HS-5 (cell line): ENCODE measurements around the gene C15orf39.
A peak's percentile ranks its signal among the peaks of the same experiment; 100 is the strongest.
"Not testable (repeated sequence)": the region's sequence is repeated elsewhere in the genome, so short reads cannot be mapped to it uniquely, and the experiment has no call there.

ENCODE experiments used
- DNase-seq: peaks from one replicate; pipeline ENCODE4 v3.0.0-alpha.2; 2012; ENCODE audit warnings: low read depth

Gene C15orf39

GRCh38 chr15:75201616-75202250, at the start of gene C15orf39:
Gene C15orf39, plus strand, starts transcription at chr15:75201882. Its CDS starts 4,167 bp downstream, at chr15:75206049.
- DNase-seq: no peak

- DNase-seq: no peak
These were observed 49.2 kb upstream of the C15orf39 start for GRCh38 chr15:75152382-75153079.

GRCh38 chr15:75153087-75153486, 48.6 kb upstream of the C15orf39 start:
- no peak for DNase-seq

GRCh38 chr15:75153565-75154276, 48.0 kb upstream of the C15orf39 start:
- DNase-seq: no peak

GRCh38 chr15:75154461-75155062, 47.1 kb upstream of the C15orf39 start:
- DNase-seq: no peak

GRCh38 chr15:75156326-75157215, 45.1 kb upstream of the C15orf39 start:
- DNase-seq: no peak

GRCh38 chr15:75158402-75158801, 43.3 kb upstream of the C15orf39 start:
- DNase-seq: no peak

GRCh38 chr15:75159244-75159643, 42.4 kb upstream of the C15orf39 start:
- DNase-seq: no peak

GRCh38 chr15:75161106-75161916, 40.4 kb upstream of the C15orf39 start:
- no peak for DNase-seq

GRCh38 chr15:75161917-75162414, 39.7 kb upstream of the C15orf39 start:
- DNase-seq: no peak

- no peak for DNase-seq
These were observed 38.5 kb upstream of the C15orf39 start for GRCh38 chr15:75163150-75163564.

- DNase-seq: no peak
These were observed 36.9 kb upstream of the C15orf39 start for GRCh38 chr15:75164625-75165350.

GRCh38 chr15:75166489-75167063, 35.1 kb upstream of the C15orf39 start:
- not testable (repeated sequence) for DNase-seq

- no peak for DNase-seq
These were observed 33.9 kb upstream of the C15orf39 start for GRCh38 chr15:75167588-75168350.

- DNase-seq: no peak
These were observed 33.3 kb upstream of the C15orf39 start for GRCh38 chr15:75168374-75168773.

- no peak for DNase-seq
These were observed 31.5 kb upstream of the C15orf39 start for GRCh38 chr15:75170203-75170602.

- DNase-seq: no peak
These were observed 30.9 kb upstream of the C15orf39 start for GRCh38 chr15:75170711-75171341.

- DNase-seq: peak; percentile 49
These were observed 30.3 kb upstream of the C15orf39 start for GRCh38 chr15:75171408-75171807.
